ENCODE data around the gene KIF26B.
"Not testable (repeated sequence)": the region's sequence is repeated elsewhere in the genome, so short reads cannot be mapped to it uniquely, and the experiment has no call there.

The KIF26B gene

DNA sequence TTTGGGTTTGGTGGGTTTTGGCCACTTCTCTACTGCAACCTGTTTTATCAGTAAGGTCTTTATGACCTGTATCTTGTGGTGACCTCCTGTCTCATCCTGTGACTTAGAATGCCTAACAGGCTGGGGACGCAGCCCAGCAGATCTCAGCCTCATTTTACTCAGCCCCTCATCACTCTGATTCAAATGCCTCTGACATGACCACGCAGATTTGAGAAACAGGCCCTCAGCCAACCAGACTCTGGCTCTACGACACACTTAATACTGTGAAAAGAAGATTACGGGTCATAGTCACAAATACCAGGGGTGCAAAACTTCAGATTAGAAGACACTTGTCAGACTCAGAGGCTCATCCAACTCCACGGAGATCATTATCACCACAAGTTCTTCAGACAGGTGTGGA, 28.3 kb upstream of the KIF26B start:
- no peaks in the 10 kb centered on the region for H3K9me3 Mint-ChIP-seq
- H3K27me3 Mint-ChIP-seq: peaks cover 8% of the 10 kb centered on the region
- no peaks in the 10 kb centered on the region for H3K36me3 Mint-ChIP-seq
- H3K27ac Mint-ChIP-seq: no peak overlapping the region
- H3K4me1 Mint-ChIP-seq: no peaks in the 10 kb centered on the region
- H3K4me3 Mint-ChIP-seq: no peak overlapping the region

- no peaks in the 10 kb centered on the region for H3K4me1 Mint-ChIP-seq
- peaks cover 15% of the 10 kb centered on the region for H3K27me3 Mint-ChIP-seq
- H3K36me3 Mint-ChIP-seq: no peaks in the 10 kb centered on the region
- H3K4me3 Mint-ChIP-seq: no peak overlapping the region
- no peak overlapping the region for H3K27ac Mint-ChIP-seq
- H3K9me3 Mint-ChIP-seq: no peaks in the 10 kb centered on the region
Observed at GRCh38 chr1:245128381-245129101, 26.2 kb upstream of the KIF26B start.

DNA sequence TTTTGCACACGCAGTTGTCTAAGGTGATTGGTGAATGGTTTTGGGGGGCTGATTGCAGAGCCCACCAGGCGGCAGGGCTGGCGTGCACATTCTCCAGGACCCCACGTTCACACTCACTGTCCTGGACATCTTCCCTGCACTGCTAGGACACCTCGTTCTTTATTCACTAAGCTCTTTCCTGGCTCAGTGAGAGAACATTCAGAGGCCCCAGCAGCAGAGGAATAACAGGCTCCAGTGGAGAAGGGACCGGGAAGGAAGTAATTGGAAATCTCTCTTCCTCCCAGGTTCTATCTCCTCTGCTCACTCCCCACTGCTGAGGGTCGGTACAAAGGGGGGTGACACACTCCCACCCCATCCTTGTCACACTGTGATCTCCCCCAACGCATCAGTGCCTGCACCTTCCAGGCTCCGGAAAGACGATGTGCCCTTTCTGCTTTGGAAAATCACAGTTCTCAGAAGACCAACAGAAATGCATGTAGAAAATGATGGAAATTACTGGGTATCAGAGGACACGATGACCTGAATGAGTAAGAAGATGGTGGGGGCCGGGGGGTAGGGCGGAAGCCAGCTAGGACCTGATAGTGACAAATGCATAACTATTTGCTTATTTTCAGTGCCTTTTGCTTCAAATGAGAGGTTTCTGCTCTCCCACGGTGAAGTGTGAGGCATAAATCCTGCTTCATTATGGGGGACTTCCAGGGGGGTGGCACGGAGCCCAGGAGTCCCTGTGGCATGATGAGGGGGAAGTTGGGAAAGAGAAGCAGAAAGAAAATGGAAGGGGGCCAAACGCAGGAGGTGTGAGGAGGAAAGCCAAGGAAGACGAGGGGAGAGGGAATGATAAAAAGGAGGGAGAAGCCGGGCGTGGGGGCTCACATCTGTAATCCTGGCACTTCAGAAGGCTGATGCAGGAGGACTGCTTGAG, 25.2 kb upstream of the KIF26B start:
- no peaks in the 10 kb centered on the region for H3K4me1 Mint-ChIP-seq
- no peaks in the 10 kb centered on the region for H3K36me3 Mint-ChIP-seq

DNA sequence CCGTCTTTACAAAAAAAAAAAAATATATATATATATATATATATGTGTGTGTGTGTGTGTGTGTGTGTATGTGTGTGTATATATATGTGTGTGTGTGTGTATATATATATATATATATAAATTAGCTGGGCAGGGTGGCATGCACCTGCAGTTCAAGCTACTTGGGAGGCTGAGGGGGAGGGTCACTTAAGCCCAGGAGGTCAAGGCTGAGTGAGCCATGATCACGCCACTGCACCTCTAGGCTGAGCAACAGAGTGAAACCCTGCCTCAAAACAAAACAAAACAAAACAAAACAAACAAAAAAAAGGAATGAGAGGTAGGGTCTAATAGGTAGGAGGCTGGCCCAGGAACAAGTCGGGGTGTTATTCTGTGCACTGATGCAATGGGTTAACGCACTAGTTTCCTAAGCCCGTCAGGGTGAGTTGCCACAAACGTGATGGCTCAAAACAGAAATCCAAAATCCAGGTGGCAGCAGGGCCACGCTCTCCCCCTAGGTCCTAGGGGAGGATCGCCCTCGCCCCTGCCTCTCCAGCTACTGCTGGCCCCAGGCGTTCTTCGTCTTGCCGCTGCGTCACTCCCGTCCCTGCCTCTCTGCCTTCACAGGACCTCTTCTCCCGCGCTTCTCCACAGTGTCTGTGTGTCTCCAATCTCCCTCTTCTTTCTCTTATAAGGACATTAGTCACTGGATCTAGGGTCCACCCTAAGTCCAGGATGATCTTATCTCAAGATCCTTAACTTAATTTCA, 24.3 kb upstream of the KIF26B start:
- not testable (repeated sequence) for H3K4me1 Mint-ChIP-seq, H3K36me3 Mint-ChIP-seq, H3K9me3 Mint-ChIP-seq, H3K4me3 Mint-ChIP-seq, H3K27ac Mint-ChIP-seq
- H3K27me3 Mint-ChIP-seq: peaks cover 17% of the 10 kb centered on the region

More for the DNA sequence above, 25.2 kb upstream of the KIF26B start:
- Mint-ChIP-seq H3K27me3 (peaks cover 15% of the 10 kb centered on the region), H3K27ac (no peak overlapping the region), H3K9me3 (no peaks in the 10 kb centered on the region), H3K4me3 (no peak overlapping the region)

DNA sequence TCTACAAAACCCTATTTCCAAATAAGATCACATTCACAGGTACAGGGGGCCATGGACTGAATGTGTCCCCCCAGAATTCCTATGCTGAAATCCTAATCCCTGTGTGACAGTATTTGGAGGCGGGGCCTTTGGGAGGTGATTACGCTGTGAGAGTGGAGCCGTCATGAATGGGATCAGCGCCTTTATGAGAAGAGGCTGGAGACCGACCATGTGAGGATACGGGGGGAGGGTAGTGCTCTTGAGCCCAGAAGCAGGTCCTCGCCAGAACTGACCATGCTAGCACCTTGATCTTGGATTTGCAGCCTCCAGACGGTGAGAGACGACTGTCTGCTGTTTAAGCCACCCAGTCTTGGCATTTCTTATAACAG, 23.8 kb upstream of the KIF26B start:
- H3K9me3 Mint-ChIP-seq: no peaks in the 10 kb centered on the region
- peaks cover 19% of the 10 kb centered on the region for H3K27me3 Mint-ChIP-seq
- no peaks in the 10 kb centered on the region for H3K36me3 Mint-ChIP-seq
- no peak overlapping the region for H3K27ac Mint-ChIP-seq
- H3K4me1 Mint-ChIP-seq: no peaks in the 10 kb centered on the region
- H3K4me3 Mint-ChIP-seq: no peak overlapping the region

GRCh38 chr1:245132771-245133170, 22.0 kb upstream of the KIF26B start:
- Mint-ChIP-seq H3K4me3 (no peak overlapping the region), H3K27ac (no peak overlapping the region), H3K9me3 (no peaks in the 10 kb centered on the region), H3K36me3 (no peaks in the 10 kb centered on the region), H3K27me3 (peaks cover 23% of the 10 kb centered on the region), H3K4me1 (no peaks in the 10 kb centered on the region)

GRCh38 chr1:245133995-245134715, 20.6 kb upstream of the KIF26B start:
- H3K27ac Mint-ChIP-seq: no peak overlapping the region
- H3K4me1 Mint-ChIP-seq: no peaks in the 10 kb centered on the region
- H3K9me3 Mint-ChIP-seq: no peaks in the 10 kb centered on the region
- no peak overlapping the region for H3K4me3 Mint-ChIP-seq
- peaks cover 23% of the 10 kb centered on the region for H3K27me3 Mint-ChIP-seq
- no peaks in the 10 kb centered on the region for H3K36me3 Mint-ChIP-seq

DNA sequence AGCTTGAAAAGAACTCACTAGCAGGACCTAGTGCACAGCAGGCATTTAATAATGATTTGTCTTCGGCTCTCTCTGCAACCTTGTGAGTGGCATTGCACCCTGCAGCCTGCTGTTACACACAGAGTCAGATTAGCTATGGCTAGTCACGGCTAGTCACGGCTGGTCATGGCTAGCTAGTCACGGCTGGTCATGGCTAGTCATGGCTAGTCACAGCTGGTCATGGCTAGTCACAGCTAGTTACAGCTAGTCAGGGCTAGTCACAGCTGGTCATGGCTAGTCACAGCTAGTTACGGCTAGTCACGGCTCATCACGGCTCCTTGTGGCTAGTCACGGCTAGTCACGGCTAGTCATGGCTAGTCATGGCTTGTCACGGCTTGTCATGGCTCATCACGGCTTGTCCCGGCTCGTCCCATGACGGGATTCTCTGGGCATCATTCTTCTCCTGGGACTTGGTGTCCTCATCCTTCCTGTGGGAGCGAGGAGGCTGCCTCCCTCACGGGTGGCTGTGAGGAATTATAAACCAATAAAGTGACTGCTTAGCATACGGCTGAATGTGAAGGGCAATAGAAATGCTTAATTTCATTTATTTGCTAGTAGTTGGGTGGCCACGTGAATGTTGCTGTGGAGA, 12.5 kb upstream of the KIF26B start:
- peaks cover 2% of the 10 kb centered on the region for H3K27me3 Mint-ChIP-seq
- H3K4me1 Mint-ChIP-seq: no peaks in the 10 kb centered on the region
- H3K36me3 Mint-ChIP-seq: no peaks in the 10 kb centered on the region
- H3K4me3 Mint-ChIP-seq: no peak overlapping the region
- H3K9me3 Mint-ChIP-seq: no peaks in the 10 kb centered on the region
- H3K27ac Mint-ChIP-seq: no peak overlapping the region

GRCh38 chr1:245142976-245143375, 11.8 kb upstream of the KIF26B start:
- no peaks in the 10 kb centered on the region for H3K4me1 Mint-ChIP-seq
- peaks cover 2% of the 10 kb centered on the region for H3K27me3 Mint-ChIP-seq
- H3K9me3 Mint-ChIP-seq: no peaks in the 10 kb centered on the region
- H3K36me3 Mint-ChIP-seq: no peaks in the 10 kb centered on the region
- peak overlapping the region; percentile 68 for H3K27ac Mint-ChIP-seq
- H3K4me3 Mint-ChIP-seq: no peak overlapping the region

DNA sequence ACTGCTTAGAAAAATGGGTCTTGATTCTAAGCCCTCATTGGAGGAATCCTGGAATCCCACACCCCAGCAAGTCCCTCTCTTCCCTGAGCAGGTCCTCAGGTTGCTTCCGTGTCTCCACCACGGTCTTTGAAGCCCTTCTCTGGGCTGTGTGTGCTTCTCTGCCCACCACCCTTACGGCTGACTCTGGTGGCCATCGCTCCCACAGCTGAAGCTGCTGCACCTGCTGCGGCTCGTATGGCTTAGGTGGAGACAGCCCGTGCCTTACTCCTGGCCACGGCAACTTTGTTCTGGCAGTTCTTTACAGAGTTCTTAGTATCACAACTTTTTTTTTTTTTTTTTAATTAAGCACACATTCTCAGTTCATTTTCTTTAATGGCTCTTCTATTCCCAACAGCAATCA, 10.9 kb upstream of the KIF26B start:
- no peak overlapping the region for H3K4me3 Mint-ChIP-seq
- no peaks in the 10 kb centered on the region for H3K4me1 Mint-ChIP-seq
- H3K27ac Mint-ChIP-seq: no peak overlapping the region
- no peaks in the 10 kb centered on the region for H3K36me3 Mint-ChIP-seq
- H3K9me3 Mint-ChIP-seq: no peaks in the 10 kb centered on the region
- peaks cover 4% of the 10 kb centered on the region for H3K27me3 Mint-ChIP-seq

GRCh38 chr1:245148069-245148468, 6.7 kb upstream of the KIF26B start:
- Mint-ChIP-seq H3K4me1 (peaks cover under 1% of the 10 kb centered on the region), H3K27me3 (peaks cover 33% of the 10 kb centered on the region), H3K36me3 (no peaks in the 10 kb centered on the region), H3K4me3 (no peak overlapping the region), H3K9me3 (no peaks in the 10 kb centered on the region), H3K27ac (no peak overlapping the region)

DNA sequence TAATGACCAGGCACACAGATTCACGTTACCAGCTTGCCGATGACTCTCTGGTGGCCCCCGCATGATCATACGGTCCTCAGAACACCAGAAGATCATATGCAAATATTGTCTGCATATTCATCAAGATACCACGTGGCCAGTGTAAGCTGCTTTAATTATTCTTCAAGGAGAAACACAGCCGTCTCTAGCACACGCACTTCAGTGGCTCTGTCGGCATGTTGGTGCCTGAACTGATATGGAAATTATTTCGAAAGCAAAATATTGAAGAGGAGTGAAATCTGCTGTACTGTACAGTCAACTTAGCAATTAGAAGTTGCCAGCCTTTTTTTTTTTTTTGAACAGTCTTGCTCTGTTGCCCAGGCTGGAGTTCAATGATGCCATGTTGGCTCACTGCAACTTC, 5.9 kb upstream of the KIF26B start:
- no peak overlapping the region for H3K27ac Mint-ChIP-seq
- H3K4me3 Mint-ChIP-seq: no peak overlapping the region
- no peaks in the 10 kb centered on the region for H3K36me3 Mint-ChIP-seq
- no peaks in the 10 kb centered on the region for H3K9me3 Mint-ChIP-seq
- H3K4me1 Mint-ChIP-seq: peaks cover 5% of the 10 kb centered on the region
- H3K27me3 Mint-ChIP-seq: peaks cover 37% of the 10 kb centered on the region

- Mint-ChIP-seq H3K9me3 (peaks cover under 1% of the 10 kb centered on the region), H3K27ac (no peak overlapping the region), H3K27me3 (peaks cover 52% of the 10 kb centered on the region), H3K4me1 (peaks cover 16% of the 10 kb centered on the region), H3K36me3 (no peaks in the 10 kb centered on the region), H3K4me3 (peak overlapping the region; percentile 82)
Observed at GRCh38 chr1:245153081-245153551, 1.7 kb upstream of the KIF26B start.

- no peak overlapping the region for H3K27ac Mint-ChIP-seq
- peaks cover 55% of the 10 kb centered on the region for H3K27me3 Mint-ChIP-seq
- H3K9me3 Mint-ChIP-seq: peaks cover 5% of the 10 kb centered on the region
- peaks cover 16% of the 10 kb centered on the region for H3K4me1 Mint-ChIP-seq
- peak overlapping the region; percentile 82 for H3K4me3 Mint-ChIP-seq
- H3K36me3 Mint-ChIP-seq: peaks cover 3% of the 10 kb centered on the region
Observed at GRCh38 chr1:245153552-245154428, 995 bp upstream of the KIF26B start.

Measured in activated naive CD4-positive, alpha-beta T cell treated with anti-CD3 and anti-CD28 coated beads, Interleukin-2, amount 50 U/mL, for 24 hours (primary cell).